Activated effector memory CD4-positive, alpha-beta T cell treated with anti-CD3 and anti-CD28 coated beads, Interleukin-2, amount 50 U/mL, for 16 hours (primary cell): ENCODE data around the gene IL4R.
"Not testable (repeated sequence)": the region's sequence is repeated elsewhere in the genome, so short reads cannot be mapped to it uniquely, and the experiment has no call there.

ENCODE experiments used
- DNase-seq: peaks from one replicate; pipeline ENCODE4 v3.0.0-alpha.2; 2020

IL4R gene

DNA sequence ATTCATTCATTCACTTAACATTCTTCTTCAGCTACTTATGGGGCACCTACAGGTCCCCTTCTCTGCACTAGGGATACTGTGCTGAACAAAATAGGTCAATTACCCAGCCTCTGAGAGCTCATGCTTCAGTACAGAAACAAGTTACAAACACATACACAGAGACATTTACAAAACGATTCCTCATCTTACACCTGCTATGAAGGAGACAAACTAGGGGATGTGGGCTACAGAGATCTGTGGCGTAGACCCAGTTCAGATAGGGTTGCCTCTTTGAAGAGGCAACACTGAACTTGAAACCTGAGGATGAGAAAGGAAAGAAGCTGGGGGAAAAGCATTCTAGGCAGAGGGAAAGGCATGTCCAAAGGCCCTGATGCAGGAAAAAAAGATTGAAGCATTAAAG, 93.4 kb downstream of the IL4R start:
- no peak for DNase-seq

DNA sequence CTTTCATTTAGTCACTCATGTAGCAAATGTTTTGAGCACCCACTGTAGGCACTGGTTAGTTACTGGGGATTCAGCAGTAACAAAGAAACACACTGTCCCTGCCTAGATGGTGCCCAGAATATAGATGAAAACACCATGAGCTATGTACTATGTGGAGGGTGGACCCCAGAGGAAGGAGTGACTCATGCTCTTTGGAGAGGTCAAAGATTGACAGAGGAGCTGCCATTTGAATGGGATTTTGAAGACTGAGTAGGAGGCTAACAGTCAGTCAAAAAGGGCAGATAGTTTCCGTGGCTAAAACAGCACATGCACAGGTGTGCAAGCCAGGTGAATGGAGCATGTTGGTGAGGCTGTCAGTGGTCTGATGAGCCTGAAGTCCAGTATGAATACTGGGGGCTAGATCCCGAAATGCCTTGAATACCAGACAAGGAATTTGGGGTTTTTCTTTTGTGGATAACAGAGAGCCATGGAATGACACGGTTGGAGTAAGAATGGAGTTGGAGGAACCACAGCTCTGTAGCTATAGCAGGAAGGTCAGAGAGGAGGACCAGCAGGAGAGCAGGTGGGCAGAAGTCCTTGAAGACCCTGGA, 94.3 kb downstream of the IL4R start:
- peak; percentile 73 for DNase-seq

DNA sequence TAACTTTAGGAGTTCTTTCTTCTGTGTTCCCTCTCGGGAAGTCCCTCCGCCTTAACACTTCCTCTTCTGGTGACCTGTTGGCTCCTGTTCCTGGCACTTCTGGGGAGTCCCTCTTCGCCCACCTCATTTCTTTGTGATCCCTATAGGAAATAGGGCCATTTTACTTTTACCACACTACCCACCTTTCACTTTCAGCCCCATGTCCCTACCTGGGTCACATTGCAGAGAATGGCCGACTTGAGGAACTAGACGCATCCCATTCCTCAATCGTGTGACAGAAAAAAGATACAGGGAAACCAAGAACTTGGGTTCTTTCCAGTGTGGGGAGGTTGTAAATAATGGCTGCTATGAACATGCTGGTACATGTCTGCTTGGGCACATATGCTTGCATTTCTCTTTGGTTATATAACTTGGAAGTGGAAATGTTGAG, 94.8 kb downstream of the IL4R start:
- DNase-seq = no peak

DNA sequence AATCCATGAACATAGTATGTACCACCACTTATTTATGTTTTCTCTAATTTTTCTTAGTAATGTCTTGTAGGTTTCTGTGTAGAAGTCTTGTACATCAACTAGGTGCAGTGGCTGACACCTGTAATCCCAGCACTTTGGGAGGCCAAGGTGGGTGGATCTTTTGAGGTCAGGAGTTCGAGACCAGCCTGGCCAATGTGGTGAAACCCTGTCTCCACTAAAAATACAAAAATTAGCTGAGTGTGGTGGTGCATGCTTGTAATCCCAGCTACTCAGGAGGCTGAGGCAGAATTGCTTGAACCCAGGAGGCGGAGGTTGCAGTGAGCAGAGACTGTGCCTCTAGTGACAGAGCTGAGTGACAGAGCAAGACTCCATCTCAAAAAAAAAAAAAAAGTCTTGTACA, 96.2 kb downstream of the IL4R start:
- DNase-seq = not testable (repeated sequence)

DNA sequence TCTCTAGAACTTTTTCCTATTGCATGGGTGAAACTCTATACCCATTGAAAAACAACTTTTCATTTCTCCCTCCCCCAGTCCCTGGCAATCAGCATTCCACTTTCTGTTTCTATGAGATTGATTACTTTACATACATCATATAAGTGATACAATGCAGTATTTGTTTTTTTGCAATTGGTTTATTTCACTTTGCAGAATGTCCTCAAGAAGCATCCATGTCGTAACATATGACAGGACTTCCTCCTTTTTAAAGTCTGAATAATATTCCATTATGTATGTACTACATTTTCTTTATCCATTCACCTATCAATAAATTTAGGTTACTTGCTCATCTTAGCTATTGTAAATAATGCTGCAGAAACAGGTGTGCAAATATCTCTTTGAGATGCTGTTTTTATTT, 97.0 kb downstream of the IL4R start:
- no peak for DNase-seq

DNA sequence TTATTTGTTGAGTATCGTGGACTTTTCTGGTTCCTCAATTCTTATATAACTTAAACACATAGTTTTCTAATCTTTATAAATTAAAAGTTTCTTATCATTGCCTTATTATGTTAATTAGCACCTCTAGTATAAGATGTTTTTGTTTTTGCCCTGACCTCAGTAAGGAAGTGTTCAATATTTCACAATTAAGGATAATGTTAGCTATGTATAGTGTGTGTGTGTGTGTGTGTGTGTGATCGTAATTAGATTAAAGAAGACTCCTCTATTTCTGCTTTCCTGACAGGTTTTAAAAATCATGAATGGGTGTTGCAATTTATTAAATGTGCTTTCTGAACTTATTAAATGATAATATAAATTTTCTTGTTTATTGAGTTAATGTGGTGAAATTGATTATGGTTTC, 100.2 kb downstream of the IL4R start:
- DNase-seq = no peak
